ENCODE measurements around the gene STXBP6. TPM values are rescaled to one million over a fixed set of nuclear protein-coding genes. Genes with fewer than 3 reads are reported as not detected.

The STXBP6 gene
- total RNA-seq, 2 donors from 2014 or later: not detected

- Mint-ChIP-seq H3K27ac (no peak overlapping the region), H3K4me1 (no peaks in the 10 kb centered on the region), H3K9me3 (no peaks in the 10 kb centered on the region), H3K4me3 (no peak overlapping the region), H3K36me3 (ENCODE audit: low read depth) (no peaks in the 10 kb centered on the region), H3K27me3 (peaks cover 20% of the 10 kb centered on the region)
- ATAC-seq (replicated peaks): no peak
Observed at GRCh38 chr14:24904533-24904932, 145.4 kb downstream of the STXBP6 start.

DNA sequence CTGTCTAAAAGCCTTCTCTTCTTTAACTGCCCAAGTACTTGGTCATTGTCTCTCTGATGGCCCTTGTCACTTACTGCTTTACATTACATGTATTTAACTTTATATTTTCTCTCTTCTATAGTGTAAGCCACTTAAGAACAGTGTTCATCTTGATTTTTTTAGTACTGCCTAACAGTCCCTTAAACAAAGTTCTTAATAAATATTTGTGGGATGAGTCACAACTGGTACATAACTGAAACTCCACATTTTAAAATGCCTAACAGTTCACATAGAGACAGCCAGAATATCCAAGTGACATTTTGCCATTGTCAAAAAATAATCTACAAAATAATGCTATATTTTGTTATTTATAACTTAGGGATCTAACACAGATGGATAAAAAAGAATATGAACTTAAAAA lies 146.6 kb downstream of the STXBP6 start:
- Mint-ChIP-seq H3K36me3 (ENCODE audit: low read depth) (no peaks in the 10 kb centered on the region), H3K27ac (no peak overlapping the region), H3K4me3 (no peak overlapping the region), H3K27me3 (peaks cover 20% of the 10 kb centered on the region), H3K9me3 (no peaks in the 10 kb centered on the region), H3K4me1 (no peaks in the 10 kb centered on the region)
- ATAC-seq (replicated peaks): no peak

DNA sequence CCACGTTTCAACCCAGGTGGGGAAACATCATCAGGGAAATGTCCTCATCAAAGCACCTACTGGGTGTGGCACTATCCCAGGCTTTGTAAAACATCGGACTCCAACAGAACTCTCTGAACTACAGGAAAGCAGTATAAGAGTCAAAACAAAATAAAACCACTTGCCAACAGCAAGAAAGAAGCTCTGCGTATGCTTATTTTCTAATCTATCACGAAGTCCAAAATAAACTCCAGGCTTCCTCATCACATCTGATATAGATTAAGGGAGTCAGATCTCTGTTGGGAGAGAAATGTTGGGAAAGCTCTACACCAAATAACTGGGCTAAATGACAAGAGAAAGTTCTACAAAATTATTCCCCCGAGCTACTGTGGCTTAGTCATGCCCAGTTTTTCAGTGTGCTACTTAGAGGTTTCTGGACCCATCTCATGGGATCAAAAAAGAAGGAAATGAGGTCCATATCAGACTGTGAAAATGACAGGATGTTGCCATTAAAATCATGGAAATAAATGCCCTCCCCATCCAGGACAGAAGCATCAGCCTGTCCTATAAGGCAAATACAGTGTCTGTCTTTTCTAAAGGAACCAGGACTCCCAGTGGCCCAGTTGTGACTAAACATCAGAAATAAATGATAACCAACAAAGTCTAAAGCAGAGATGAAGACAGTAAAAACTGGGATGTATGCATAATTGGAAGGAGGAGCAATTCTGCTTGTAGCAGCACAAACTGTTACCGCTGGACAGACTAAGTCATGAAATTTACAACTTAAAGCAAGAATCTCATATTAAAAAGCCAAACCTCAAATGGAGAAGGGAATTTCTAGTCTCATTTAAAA lies 149.5 kb downstream of the STXBP6 start:
- H3K27me3 Mint-ChIP-seq: peaks cover 25% of the 10 kb centered on the region
- H3K4me1 Mint-ChIP-seq: no peaks in the 10 kb centered on the region
- H3K27ac Mint-ChIP-seq: no peak overlapping the region
- ATAC-seq (replicated peaks): no peak
- H3K9me3 Mint-ChIP-seq: no peaks in the 10 kb centered on the region
- H3K36me3 Mint-ChIP-seq (ENCODE audit: low read depth): no peaks in the 10 kb centered on the region
- no peak overlapping the region for H3K4me3 Mint-ChIP-seq

- no peaks in the 10 kb centered on the region for H3K36me3 Mint-ChIP-seq (ENCODE audit: low read depth)
- H3K27ac Mint-ChIP-seq: no peak overlapping the region
- H3K27me3 Mint-ChIP-seq: peaks cover 24% of the 10 kb centered on the region
- H3K9me3 Mint-ChIP-seq: no peaks in the 10 kb centered on the region
- H3K4me3 Mint-ChIP-seq: no peak overlapping the region
- no peaks in the 10 kb centered on the region for H3K4me1 Mint-ChIP-seq
- no peak for ATAC-seq (replicated peaks)
Observed at GRCh38 chr14:24897793-24898192, 152.2 kb downstream of the STXBP6 start.

- Mint-ChIP-seq H3K4me3 (no peak overlapping the region), H3K27me3 (peaks cover 18% of the 10 kb centered on the region), H3K4me1 (no peaks in the 10 kb centered on the region), H3K9me3 (no peaks in the 10 kb centered on the region), H3K36me3 (ENCODE audit: low read depth) (no peaks in the 10 kb centered on the region), H3K27ac (no peak overlapping the region)
- ATAC-seq (replicated peaks): no peak
Observed at GRCh38 chr14:24895622-24896021, 154.3 kb downstream of the STXBP6 start.

DNA sequence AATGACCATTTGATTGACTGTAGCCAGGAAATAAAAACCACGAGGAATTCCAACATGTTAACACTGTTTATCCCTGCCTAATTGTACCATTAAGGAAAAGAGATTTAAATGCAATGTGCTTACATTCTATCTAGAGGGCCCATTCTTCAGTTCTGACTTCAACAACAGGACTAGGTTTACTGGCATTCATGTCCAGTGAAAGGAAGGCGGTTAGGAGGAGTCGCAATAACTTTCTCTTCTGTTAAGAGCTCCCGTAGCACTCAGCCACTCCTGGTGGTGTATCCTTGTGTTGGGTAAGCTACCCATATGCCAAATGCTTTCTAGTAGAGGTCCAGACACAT lies 154.7 kb downstream of the STXBP6 start:
- Mint-ChIP-seq H3K9me3 (no peaks in the 10 kb centered on the region), H3K4me3 (no peak overlapping the region), H3K27ac (no peak overlapping the region), H3K4me1 (no peaks in the 10 kb centered on the region), H3K36me3 (ENCODE audit: low read depth) (no peaks in the 10 kb centered on the region), H3K27me3 (peaks cover 16% of the 10 kb centered on the region)
- no peak for ATAC-seq (replicated peaks)

GRCh38 chr14:24894583-24895242 lies 155.2 kb downstream of the STXBP6 start:
- no peak overlapping the region for H3K4me3 Mint-ChIP-seq
- no peaks in the 10 kb centered on the region for H3K4me1 Mint-ChIP-seq
- no peak overlapping the region for H3K27ac Mint-ChIP-seq
- no peaks in the 10 kb centered on the region for H3K36me3 Mint-ChIP-seq (ENCODE audit: low read depth)
- peaks cover 3% of the 10 kb centered on the region for H3K9me3 Mint-ChIP-seq
- peaks cover 16% of the 10 kb centered on the region for H3K27me3 Mint-ChIP-seq
- no peak for ATAC-seq (replicated peaks)

GRCh38 chr14:24892497-24893051 lies 157.4 kb downstream of the STXBP6 start:
- H3K36me3 Mint-ChIP-seq (ENCODE audit: low read depth): no peaks in the 10 kb centered on the region
- H3K9me3 Mint-ChIP-seq: peaks cover 11% of the 10 kb centered on the region
- no peaks in the 10 kb centered on the region for H3K4me1 Mint-ChIP-seq
- no peak overlapping the region for H3K27ac Mint-ChIP-seq
- peaks cover 21% of the 10 kb centered on the region for H3K27me3 Mint-ChIP-seq
- no peak for ATAC-seq (replicated peaks)
- H3K4me3 Mint-ChIP-seq: no peak overlapping the region

GRCh38 chr14:24891987-24892496 lies 157.9 kb downstream of the STXBP6 start:
- Mint-ChIP-seq H3K9me3 (peaks cover 11% of the 10 kb centered on the region), H3K4me3 (no peak overlapping the region), H3K4me1 (no peaks in the 10 kb centered on the region), H3K36me3 (ENCODE audit: low read depth) (no peaks in the 10 kb centered on the region), H3K27ac (no peak overlapping the region), H3K27me3 (peaks cover 21% of the 10 kb centered on the region)
- no peak for ATAC-seq (replicated peaks)

DNA sequence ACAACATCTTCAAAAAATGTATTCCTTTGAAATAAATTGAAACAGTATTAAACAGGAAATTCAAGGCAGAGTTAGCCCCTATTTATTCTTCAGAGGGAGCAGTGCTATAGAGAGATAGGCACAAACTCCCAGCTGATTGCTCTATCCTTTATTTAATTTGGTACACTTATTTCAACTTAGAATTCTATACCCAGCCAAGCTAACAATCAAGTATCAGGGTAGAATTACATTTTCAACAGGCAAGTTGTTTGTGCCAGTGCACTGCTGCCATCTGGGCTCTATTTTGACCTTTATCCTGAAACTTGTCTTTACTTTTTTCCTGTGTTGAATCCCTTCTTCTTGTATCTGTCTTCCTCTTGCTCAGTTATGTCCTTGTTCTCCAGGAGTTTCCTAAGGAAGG lies 159.2 kb downstream of the STXBP6 start:
- Mint-ChIP-seq H3K36me3 (ENCODE audit: low read depth) (no peaks in the 10 kb centered on the region), H3K4me3 (no peak overlapping the region), H3K9me3 (peaks cover 11% of the 10 kb centered on the region), H3K27me3 (peaks cover 18% of the 10 kb centered on the region), H3K4me1 (no peaks in the 10 kb centered on the region), H3K27ac (no peak overlapping the region)
- ATAC-seq (replicated peaks): no peak

DNA sequence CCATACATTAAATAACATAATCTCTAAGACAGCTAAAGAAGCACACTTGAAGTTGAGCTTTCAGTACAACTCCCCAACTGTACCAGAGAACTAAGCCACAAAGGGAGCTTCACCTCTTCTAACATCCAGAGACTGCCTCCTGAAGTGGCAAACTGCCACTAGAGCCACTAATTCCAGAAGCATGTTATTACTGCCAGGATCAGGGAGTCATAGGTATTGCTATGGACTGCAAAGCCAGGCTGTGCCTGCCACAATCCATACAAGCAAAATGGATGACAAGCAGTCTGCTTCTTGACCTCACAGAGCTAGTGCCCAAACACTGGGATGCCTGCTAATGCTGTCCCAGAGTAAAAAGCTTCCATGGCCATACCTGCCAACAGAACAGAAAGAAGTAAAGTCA lies 160.1 kb downstream of the STXBP6 start:
- Mint-ChIP-seq H3K36me3 (ENCODE audit: low read depth) (no peaks in the 10 kb centered on the region), H3K4me3 (no peak overlapping the region), H3K27ac (no peak overlapping the region), H3K4me1 (no peaks in the 10 kb centered on the region), H3K27me3 (peaks cover 18% of the 10 kb centered on the region), H3K9me3 (peaks cover 11% of the 10 kb centered on the region)
- no peak for ATAC-seq (replicated peaks)

GRCh38 chr14:24888532-24888931 lies 161.4 kb downstream of the STXBP6 start:
- H3K27me3 Mint-ChIP-seq: peaks cover 14% of the 10 kb centered on the region
- no peak overlapping the region for H3K4me3 Mint-ChIP-seq
- no peak for ATAC-seq (replicated peaks)
- H3K36me3 Mint-ChIP-seq (ENCODE audit: low read depth): no peaks in the 10 kb centered on the region
- H3K27ac Mint-ChIP-seq: no peak overlapping the region
- peaks cover 11% of the 10 kb centered on the region for H3K9me3 Mint-ChIP-seq
- no peaks in the 10 kb centered on the region for H3K4me1 Mint-ChIP-seq

- H3K4me1 Mint-ChIP-seq: no peaks in the 10 kb centered on the region
Observed at GRCh38 chr14:24887623-24888304, 162.2 kb downstream of the STXBP6 start.

GRCh38 chr14:24885410-24885913 lies 164.5 kb downstream of the STXBP6 start:
- Mint-ChIP-seq H3K27me3 (peaks cover 20% of the 10 kb centered on the region), H3K4me3 (no peak overlapping the region), H3K4me1 (no peaks in the 10 kb centered on the region), H3K27ac (no peak overlapping the region), H3K9me3 (peaks cover 11% of the 10 kb centered on the region), H3K36me3 (ENCODE audit: low read depth) (no peaks in the 10 kb centered on the region)
- no peak for ATAC-seq (replicated peaks)

More at GRCh38 chr14:24887623-24888304, 162.2 kb downstream of the STXBP6 start:
- no peaks in the 10 kb centered on the region for H3K36me3 Mint-ChIP-seq (ENCODE audit: low read depth)
- H3K27ac Mint-ChIP-seq: no peak overlapping the region
- H3K9me3 Mint-ChIP-seq: peaks cover 11% of the 10 kb centered on the region
- ATAC-seq (replicated peaks): no peak
- peaks cover 14% of the 10 kb centered on the region for H3K27me3 Mint-ChIP-seq
- no peak overlapping the region for H3K4me3 Mint-ChIP-seq

Measured in activated T-helper 17 cell treated with anti-CD3 and anti-CD28 coated beads, Interleukin-2, amount 50 U/mL, for 72 hours (primary cell).